Fibroblast of skin of abdomen (primary cell): ENCODE data around the gene THEM4.
"Not testable (repeated sequence)": the region's sequence is repeated elsewhere in the genome, so short reads cannot be mapped to it uniquely, and the experiment has no call there.

Source experiments
- DNase-seq: peaks from one replicate; pipeline ENCODE4 v3.0.0-alpha.2; 2013

THEM4 gene

DNA sequence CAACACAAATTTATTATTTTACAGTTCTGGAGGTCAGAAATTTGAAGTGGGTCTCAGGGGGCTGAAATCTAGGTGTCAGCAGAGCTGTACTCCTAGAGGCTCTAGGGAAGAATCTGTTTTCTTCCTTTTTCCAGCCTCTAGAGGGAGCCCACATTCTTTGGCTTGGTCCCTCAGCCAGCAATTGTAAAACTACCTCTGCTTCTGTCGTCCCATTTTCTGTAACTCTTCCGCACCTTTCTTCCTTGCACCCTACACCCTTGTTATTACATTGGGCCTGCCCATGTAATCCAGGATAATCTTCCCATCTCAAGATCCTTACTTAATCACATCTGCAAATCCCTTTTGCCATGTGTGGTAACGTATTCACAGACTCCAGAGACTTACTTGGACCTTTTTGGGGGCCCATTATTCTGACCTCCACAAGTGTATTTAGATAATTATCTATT, 24.8 kb upstream of the THEM4 start:
- DNase-seq: peak; percentile 61

DNA sequence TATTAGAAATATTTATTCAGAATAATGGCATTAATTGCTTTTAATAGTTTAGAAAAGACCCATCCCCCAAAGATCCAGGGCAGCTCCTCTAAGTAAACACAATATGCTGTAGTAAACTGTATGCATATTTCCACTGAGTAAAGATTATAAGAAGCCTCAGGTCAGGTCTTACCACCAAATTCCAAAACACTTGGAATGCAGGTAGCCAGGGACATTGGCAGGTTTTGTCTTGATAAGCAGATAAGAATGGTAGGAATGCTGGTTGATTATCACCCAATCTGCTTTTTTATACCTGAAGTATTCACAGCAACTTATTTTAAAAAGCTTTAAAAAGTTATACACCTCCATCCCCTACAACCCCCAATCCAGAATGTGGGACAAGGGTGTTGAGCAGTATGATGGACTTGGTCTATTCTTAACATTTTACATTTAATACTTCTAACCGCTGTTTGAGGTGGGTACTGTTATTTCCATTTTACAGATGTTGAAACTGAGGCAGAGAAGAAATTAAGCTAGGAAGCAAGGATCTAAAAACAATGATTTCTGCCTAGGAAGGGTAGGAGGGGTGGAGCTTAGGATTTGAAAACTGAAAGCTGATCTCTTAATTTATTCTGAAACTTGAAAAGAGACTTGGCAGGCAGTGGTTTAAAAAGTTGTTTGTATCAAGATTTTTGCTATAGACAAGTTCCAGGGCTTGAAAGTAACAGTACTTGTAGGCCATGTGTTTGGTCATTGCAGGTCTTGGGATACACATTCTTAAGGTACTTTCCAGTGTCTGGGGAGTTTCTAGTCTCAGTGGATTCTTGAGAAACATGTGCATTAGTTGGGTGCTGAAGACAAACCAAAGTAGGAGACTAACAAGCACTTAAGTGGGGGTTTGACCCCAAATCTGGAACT, 15.6 kb upstream of the THEM4 start:
- no peak for DNase-seq

DNA sequence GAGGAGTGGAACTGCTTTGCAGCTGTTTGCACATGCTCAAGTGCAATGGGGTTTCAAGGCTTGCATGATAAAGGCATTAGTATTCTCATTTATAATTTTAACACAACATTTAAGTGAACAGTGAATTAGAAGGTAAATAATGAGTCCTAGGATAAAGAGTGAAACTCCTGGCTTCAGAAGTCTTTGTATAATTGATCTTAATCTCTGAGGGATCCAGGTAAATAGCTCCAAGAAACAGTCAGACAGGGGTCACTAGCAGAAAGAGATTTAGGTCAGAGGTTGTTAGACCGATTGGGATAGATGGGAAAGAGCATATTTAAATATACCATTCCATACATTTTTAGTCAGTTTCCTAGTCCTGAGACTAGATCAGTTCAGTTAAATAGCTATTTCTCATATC, 14.1 kb upstream of the THEM4 start:
- no peak for DNase-seq

DNA sequence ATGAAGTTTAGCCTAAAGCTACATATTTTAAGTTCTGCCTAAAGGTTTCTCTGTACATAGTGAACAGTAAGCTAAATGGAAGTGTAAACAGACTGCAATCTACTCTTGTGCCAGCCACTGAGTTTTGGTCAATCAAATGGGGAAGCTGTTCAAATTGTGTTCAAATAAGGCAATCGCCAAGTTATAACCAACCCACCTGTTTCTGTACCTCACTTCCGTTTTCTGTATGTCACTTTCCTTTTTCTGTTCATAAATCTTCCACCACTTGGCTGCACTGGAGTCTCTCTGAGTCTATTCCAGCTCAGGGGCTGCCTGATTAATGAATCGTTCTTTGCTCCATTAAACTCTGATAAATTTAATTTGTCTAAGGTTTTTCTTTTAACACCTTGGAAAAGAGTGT, 10.8 kb upstream of the THEM4 start:
- DNase-seq: no peak

DNA sequence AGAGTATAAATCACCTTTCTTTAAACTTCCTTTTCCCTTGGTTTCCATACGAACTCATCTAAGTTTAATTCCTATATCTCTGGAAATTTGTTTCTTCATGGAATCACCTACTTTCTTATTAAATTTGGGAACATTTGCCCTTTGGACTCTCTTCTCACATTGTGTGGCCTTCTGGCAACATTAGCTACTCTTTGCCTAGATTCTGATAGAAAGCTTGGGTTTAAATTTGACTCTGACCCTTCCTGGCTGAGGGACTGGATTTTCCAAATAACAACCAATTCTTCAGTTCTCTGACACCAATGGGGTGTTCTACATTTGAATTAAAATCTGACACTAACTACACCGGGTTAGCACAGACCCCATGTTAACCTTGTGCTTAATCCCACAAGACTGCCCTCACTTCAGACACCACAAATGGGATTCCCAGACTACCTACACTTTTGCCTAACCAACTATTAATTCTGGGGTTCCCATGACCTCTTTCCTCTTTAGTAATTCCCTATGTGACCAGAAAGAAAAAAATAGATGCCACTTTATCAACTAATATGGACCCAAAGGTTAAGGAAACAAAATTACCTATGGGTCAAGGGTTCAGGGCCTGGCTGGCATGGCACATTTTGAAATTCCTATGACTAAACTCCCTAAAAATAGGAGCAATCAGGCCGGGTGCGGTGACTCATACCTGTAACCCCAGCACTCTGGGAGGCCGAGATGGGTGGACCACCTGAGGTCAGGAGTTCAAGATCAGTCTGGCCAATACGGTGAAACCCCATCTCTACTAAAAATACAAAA, 9.7 kb upstream of the THEM4 start:
- no peak for DNase-seq

DNA sequence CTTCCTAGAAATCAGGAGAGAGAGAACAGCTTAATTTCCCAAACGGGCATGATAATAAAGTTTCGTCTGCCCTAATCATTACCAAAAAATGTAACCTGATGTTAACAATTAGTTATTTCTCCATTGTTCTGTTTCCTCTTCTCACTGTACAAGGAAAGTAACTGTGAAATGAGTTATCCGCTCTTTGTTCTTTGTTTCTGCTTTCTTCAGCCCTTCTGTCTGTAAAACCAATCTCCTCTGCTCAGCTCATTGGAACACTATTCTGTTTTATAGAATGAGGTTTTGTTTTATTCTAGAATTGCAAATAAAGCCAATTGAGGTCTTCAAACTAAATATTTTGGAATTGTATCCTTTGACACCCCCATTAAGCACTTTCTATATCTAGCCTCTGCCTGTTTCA, 8.8 kb upstream of the THEM4 start:
- DNase-seq: no peak

DNA sequence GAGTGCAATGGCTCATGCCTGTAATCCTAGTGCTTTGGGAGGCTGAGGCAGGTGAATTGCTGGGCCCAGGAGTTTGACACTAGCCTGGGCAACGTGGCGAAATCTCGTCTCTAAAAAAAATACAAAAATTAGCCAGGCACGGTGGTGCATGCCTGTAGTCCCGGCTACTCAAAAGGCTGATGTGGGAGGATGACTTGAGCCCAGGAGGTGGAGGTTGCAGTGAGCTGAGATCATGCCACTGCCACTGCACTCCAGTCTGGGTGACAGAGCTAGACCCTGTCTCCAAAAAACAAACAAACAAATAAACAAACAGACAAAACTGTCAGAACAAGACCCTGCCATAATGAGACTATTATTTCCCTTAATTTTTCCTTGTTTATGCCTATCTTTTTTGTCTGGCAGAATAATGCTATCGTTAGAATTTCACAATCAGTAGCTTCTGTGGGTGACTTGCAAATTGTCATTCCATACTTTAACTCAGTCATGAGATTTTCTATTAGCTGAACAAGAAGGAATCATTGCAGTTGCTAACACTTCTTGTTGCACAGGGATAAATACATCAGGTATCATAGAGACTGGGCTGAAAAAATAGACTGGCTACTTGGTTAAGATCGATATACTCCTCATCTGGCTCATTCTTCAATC, 7.5 kb upstream of the THEM4 start:
- DNase-seq: no peak

DNA sequence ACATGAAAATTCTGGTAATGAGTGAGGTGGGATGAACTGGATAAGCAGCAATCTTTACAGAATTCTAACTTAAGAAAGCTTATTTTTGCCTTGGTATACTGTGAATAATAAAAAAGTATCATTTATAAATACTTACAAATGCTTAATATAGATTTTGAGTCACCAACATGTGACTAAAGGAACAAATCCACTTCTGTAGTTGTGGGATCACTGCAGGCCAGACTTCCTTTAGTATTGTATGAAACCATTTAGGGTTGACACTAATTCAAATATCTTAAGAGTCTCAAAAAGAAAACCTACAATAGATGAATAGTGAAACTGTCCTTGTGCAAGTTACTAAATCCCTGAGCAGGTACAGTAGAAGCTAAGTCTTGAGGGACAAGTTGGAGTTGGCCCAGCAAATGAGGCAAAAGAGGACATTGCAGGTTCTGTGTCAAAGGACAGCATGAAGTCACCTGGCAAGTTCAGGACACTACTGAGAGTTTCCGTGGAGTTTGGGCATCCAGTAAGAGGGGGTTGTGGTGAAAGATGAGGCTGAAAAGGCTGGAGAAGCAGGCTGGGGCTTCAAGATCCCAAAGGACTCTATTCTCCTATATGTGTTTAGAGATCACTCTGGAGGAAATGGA, 5.9 kb upstream of the THEM4 start:
- no peak for DNase-seq

DNA sequence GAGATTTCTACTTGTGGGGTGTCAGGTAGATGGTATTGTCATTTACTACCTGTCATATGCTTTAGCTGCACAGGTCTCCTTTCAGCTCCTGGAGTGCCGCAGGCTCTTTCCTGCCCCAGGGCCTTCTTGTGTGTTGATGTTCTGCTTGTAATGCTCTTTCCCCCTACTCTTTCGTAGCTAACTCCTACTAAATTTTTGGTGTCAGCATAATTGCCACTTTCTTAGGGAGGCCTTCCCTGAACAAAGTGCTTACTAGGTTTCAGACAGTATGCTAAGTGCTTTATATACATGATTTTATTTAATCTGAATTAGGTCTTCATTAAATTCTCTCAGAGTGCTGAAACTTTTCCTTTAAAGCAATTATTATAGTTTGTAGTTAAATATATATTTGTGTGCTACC, 4.8 kb upstream of the THEM4 start:
- no peak for DNase-seq

DNA sequence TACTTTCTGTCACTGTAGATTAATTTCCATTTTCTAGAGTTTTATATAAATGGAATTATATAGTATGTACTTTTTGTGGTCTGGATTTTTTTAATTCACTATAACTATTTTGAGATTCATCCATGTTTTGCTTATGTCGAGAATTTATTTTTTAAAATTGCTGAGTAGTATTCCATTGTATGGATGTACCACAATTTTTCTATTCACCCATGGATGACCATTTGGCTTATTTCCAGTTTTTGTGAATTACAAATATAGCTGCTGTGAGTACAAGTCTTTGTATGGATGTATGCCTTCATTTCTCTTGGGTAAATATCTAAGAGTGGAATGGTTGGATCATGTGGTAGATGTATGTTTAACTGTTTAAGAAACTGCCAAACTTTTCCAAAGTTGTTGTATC, 3.7 kb upstream of the THEM4 start:
- no peak for DNase-seq

DNA sequence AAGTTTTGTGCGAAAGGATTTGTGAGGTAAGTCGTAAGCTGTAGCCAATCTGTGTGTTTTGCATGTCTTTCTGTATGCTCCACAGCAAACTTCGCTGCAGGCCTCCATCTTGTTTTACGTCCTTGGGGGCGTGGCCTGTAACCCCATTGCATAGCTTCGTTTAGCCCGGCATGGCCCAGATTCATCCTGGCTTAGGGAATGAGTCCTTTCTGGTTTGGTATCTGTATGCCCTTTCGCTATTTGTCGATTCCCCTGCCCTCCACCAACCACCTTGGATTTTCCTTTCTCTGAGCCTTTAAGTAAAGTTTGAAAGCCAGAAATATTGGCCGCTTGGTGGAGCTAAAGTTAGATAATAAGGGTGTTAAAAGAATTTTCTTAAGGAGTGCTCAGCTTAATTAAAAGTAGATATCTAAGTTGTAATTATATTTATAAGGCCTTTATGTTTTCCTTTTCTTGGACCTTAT, 1.1 kb downstream of the THEM4 start:
- peak; percentile 4 for DNase-seq

DNA sequence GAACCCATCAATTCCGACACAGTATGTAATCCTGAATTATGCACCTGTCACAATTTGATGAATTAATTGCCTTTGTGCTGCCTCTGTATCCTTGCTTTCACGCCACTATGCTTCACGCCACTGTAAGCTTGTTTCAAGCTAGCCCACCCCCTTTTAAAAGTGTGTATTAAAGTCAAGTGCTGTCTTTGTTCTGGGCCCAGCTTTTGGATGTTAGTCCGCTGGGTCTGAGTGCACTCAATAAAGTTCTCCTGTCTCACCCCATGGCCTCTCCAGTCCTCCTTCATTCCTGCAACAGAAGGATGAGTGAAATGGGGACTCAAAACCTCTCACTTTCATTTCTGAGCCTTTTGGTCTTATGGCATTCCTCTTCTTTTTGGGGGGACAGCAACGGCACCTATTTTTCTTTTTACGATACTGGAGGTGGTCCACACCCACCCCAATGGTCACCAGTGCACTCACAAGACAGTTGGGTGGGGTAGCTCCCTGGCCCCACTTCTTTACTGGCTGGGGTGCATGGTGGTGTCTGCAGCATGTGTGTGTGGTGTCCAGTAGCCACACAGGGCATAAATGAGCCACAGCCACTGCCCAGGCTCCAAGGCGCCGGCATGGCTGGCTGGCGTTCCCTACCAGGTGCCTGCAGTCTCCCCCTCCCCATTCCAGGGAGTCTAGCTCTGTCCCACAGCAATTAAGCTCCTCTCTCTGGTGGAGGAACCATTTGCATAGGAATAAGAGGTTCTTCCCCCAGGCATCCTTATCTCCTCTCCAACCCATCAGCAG, 1.8 kb downstream of the THEM4 start:
- no peak for DNase-seq

DNA sequence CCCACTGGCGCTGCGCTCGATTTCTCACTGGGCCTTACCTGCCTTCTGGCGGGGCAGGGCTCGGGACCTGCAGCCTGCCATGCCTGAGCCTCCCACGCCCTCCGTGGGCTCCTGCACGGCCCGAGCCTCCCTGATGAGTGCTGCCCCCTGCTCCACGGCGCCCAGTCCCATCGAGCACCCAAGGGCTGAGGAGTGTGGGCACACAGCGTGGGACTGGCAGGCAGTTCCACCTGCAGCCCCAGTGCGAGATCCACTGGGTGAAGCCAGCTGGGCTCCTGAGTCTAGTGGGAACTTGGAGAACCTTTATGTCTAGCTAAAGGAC, 3.0 kb downstream of the THEM4 start:
- not testable (repeated sequence) for DNase-seq

DNA sequence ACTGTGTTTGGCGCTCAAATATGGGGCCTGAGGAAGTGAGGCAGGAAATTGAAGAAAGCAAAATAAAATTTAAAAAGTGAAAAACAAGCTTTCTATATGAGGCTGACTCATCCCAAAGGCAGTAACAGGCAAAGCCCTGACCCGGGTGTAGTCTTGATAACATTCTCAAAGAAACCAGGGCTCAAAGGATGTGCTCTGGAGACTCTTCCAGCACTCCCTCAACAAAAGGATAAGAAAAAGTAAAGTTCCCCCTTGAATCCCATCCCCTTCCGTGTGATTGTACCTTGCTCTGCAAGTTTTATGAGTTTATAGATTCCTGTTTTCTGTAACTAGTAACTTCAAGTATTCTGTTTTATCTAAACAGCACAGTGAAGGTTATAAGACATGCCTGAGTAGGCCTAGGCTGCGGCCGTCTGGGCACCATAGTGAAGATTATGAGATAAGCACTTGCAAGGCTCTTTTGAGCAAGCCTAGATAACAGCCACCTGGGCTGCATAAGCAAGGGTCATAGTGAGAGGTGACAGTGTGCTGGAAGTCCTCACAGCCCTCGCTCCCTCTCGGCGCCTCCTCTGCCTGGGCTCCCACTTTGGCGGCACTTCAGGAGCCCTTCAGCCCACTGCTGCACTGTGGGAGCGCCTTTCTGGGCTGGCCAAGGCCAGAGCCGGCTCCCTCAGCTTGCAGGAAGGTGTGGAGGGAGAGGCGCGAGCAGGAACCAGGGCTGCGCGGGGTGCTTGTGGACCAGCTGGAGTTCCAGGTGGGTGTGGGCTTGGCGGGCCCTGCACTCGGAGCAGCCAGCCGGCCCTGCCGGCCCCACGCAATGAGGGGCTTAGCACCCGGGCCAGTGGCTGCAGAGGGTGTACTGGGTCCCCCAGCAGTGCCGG, 3.6 kb downstream of the THEM4 start:
- DNase-seq: peak; percentile 12

DNA sequence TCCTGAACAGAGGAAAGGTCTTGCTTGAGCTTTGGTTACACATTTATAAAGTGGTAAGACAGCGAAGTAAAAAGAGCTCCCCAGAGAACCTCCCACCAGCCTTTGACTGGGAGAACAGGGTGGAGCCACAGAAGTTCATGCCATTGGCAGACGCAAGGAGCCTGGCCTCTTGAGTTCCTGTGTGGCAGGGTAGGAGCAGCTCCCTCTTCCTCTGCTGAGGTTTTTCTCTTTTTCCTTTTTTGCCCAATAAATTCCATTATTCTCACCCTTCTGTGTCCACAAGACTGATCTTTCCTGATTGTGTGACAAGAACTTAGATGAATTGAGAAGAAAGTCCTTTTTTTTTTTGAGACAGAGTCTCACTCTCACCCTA, 4.3 kb downstream of the THEM4 start:
- no peak for DNase-seq

DNA sequence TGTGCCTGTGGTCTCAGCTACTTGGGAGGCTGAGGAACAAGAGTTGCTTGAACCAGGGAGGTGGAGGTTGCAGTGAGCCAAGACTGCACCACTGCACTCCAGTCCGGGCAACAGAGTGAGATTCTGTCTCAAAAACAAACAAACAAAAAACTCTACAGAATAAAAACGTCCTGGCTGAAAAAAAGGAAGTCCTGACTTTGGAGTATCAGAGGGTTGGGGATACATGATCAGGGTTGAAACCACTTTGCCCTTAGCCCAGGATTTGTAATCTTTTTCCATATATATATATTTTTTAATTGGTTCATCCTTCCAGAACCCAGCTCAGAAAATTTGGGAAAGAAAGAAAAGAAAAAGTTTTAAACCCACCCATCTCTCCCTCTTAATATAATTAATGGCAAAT, 6.5 kb downstream of the THEM4 start:
- DNase-seq: no peak

DNA sequence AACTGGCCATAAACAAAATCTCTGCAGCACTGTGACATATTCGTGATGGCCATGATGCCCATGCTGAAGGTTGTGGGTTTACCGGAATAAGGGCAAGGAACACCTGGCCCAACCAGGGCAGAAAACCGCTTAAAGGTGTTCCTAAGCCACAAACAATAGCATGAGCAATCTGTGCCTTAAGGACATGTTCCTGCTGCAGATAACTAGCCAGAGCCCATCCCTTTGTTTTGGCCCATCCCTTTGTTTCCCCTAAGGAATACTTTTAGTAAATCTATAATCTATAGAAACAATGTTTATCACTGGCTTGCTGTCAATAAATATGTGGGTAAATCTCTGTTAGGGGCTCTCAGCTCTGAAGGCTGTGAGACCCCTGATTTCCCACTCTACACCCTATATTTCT, 8.5 kb downstream of the THEM4 start:
- not testable (repeated sequence) for DNase-seq

DNA sequence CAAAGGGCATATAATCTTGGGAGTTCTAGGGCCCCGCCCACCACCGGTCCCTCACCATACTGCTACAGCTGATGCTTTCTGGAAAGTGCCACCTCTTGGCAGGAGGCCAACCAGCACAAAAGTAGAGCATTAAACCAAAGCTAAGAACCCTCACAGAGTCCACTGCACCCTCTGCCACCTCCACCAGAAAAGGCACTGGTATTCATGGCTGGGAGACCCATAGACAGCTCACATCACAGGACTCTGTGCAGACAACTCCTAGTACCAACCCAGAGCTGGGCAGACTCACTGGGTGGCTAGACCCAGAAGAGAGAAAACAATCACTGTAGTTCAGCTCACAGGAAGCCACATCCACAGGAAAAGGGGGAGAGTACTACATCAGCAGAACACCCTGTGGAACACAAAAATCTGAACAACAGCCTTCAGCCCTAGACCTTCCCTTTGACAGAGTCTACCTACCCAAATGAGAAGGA, 10.8 kb downstream of the THEM4 start:
- no peak for DNase-seq

DNA sequence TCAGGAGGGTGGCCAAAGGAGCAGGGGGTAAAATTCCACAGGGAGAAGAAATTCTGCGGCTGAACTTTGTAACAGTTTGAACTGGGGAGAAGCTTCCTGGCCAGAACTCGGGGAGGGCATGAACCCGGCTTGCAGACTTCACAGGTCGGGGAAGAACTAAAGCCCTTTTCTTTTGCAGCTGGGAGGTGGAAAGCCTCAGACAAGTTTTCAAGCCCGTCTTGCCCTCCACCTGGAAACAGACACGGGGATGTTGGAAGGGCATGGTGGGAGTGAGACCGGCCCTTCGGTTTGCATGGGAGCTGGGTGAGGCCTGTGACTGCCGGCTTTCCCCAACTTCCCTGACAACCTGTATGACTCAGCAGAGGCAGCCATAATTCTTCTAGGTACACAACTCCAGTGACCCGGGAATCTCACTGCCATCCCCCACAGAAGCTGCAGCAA, 11.3 kb downstream of the THEM4 start:
- no peak for DNase-seq

DNA sequence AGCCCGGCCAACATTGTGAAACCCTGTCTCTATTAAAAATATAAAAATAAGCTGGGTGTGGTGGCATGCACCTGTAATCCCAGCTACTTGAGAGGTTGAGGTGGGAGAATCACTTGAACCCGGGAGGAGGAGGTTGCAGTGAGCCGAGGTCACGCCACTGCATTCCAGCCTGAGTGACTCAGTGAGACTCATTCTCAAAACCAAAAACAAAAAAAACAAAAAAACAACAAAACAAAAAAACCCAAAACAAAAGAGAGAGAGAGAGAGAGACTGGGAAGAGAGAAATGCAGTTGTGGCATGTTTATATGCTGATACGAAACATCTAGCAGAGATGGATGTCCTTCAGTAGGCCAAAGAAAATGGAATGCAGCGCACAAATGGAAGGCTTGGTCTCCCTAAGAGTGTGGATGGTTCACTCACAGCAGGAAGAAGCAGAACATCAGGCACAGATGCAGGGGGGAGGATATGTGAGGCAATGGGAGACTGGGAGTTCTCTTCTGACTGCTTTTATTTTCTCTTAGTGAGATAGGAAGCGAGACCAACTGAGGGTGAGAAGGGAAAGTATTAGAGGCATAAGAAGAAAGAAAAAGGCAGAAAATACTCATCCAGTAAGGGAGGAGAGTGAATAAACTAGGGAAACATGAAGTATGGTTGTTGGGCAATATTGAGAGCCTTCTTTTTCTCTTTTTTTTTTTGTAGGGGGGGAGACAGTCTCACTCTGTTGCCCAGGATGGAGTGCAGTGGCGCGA, 16.0 kb downstream of the THEM4 start:
- no peak for DNase-seq
